ENCODE measurements around the gene CCDC78. TPM values are rescaled to one million over a fixed set of nuclear protein-coding genes. Genes with fewer than 3 reads are reported as not detected.
"Not testable (repeated sequence)": the region's sequence is repeated elsewhere in the genome, so short reads cannot be mapped to it uniquely, and the experiment has no call there.

CCDC78 gene
- polyA plus RNA-seq, 2 donors: 0.28 to 0.86 TPM

GRCh38 chr16:714079-714478 is 12.2 kb downstream of the CCDC78 start:
- Histone ChIP-seq H3K27ac (ENCODE audit: low read depth in 2 of 2, low read length in 1 of 2) (no peak overlapping the region), H3K4me1 (ENCODE audit: control insufficient read depth in 2 of 2, insufficient read depth in 2 of 2, low read length in 1 of 2) (peaks cover 3 to 26% of the 10 kb centered on the region in 2 donors), H3K27me3 (ENCODE audit: control insufficient read depth in 1 of 2, insufficient read depth in 2 of 2, low read length in 2 of 2) (peaks cover 0 to 8% of the 10 kb centered on the region in 2 donors), H3K36me3 (ENCODE audit: control insufficient read depth in 2 of 2, insufficient read depth in 2 of 2, low read length in 1 of 2) (no peaks in the 10 kb centered on the region), H3K4me3 (ENCODE audit: low read depth in 1 of 2, low read length in 2 of 2) (no peak overlapping the region), H3K9me3 (ENCODE audit: control insufficient read depth in 2 of 2, insufficient read depth in 1 of 2, low read depth in 1 of 2, low read length in 1 of 2) (no peaks in the 10 kb centered on the region)
- WGBS, 2 donors: 55 to 61% methylated on average over 11 of the region's 11 CpGs

DNA sequence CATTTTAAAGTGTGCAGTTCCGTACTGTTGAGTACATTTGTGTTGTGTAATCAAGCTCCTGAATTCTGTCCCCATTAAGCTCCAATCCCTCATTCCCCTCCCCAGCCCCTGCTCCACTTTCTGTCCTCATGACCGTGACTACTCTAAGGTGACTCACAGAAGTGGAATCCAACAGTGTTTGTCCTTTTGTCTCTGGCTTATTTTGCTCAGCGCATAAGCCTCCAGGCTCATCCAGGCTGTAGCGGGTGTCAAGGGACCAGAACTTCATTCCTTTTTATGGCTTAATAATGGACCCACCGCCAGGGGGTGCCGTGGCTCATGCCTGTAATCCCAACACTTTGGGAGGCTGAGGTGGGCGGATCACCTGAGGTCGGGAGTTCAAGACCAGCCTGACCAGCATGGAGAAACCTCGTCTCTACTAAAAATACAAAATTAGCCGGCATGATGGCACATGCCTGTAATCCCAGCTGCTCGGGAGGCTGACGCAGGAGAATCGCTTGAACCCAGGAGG is 13.4 kb downstream of the CCDC78 start:
- H3K9me3 ChIP-seq (ENCODE audit: control insufficient read depth in 2 of 2, insufficient read depth in 1 of 2, low read depth in 1 of 2, low read length in 1 of 2); H3K27me3 ChIP-seq (ENCODE audit: control insufficient read depth in 1 of 2, insufficient read depth in 2 of 2, low read length in 2 of 2): not testable (repeated sequence)
- WGBS, 2 donors: 30% methylated on average over 13 of the region's 13 CpGs

DNA sequence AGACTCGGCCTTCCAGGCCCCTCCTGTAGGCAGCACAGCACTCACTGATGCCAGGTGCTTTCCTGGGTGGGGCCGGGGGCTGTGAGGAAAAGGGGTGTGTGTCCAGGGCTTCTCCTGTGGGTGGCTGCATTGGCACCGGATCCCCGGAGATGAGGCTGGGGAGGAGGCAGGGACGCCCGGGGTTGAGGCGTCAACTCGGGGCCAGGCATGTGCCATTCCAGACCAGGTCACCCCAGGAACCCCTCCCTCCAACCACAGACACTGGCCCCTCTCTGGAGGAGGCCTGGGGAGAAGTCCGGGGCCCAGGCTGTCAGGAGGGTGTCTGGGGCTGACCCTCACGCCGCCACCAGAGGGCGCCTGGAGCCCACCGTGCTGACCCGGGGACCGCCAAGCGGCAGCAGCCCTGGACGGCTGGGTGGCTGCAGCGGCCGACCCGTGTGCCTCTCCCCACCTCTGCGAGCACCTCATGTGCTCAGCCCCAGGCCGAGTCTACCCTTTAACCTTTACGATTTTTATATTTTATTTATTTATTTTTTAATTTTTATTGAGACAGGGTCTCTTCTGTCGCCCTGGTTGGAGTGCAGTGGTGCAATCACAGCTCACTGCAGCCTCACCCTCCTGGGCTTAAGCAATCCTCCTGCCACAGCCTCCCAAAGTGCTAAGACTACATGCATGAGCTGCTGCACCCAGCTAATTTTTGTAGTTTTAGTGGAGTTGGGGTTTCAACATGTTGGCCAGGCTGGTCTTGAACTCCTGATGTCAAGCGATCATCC is 14.5 kb downstream of the CCDC78 start:
- Histone ChIP-seq H3K9me3 (ENCODE audit: control insufficient read depth in 2 of 2, insufficient read depth in 1 of 2, low read depth in 1 of 2, low read length in 1 of 2) (no peaks in the 10 kb centered on the region), H3K4me3 (ENCODE audit: low read depth in 1 of 2, low read length in 2 of 2) (no peak overlapping the region), H3K4me1 (ENCODE audit: control insufficient read depth in 2 of 2, insufficient read depth in 2 of 2, low read length in 1 of 2) (peaks cover 9 to 30% of the 10 kb centered on the region in 2 donors), H3K27me3 (ENCODE audit: control insufficient read depth in 1 of 2, insufficient read depth in 2 of 2, low read length in 2 of 2) (peaks cover 0 to 11% of the 10 kb centered on the region in 2 donors), H3K27ac (ENCODE audit: low read depth in 2 of 2, low read length in 1 of 2) (no peak overlapping the region), H3K36me3 (ENCODE audit: control insufficient read depth in 2 of 2, insufficient read depth in 2 of 2, low read length in 1 of 2) (no peaks in the 10 kb centered on the region)
- WGBS, 2 donors: 8 to 9% methylated on average over 25 of the region's 25 CpGs

More for the DNA sequence above, 13.4 kb downstream of the CCDC78 start:
- not testable (repeated sequence) for H3K4me3 ChIP-seq (ENCODE audit: low read depth in 1 of 2, low read length in 2 of 2); H3K36me3 ChIP-seq (ENCODE audit: control insufficient read depth in 2 of 2, insufficient read depth in 2 of 2, low read length in 1 of 2); H3K27ac ChIP-seq (ENCODE audit: low read depth in 2 of 2, low read length in 1 of 2)
- peaks cover 6 to 31% of the 10 kb centered on the region in 2 donors for H3K4me1 ChIP-seq (ENCODE audit: control insufficient read depth in 2 of 2, insufficient read depth in 2 of 2, low read length in 1 of 2)

DNA sequence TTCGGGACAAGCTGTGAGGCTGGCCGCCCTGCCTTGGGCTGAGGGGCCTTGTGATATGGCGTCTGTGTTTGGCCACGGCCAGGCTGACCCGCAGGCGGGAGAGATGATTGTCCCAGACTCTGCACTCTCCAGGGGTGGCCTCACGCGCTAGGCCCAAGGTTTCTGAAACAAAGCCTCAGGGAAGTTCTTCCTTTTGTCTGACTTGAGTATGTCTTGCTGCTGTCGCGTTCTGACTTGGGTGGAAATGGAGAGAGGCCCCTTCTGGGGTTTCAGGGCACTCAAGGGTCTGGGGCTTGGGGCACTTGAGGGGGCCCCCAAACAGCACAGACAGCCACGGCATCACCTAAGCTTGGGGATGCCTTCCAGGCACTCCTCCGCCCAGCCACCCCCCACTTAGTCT is 15.2 kb downstream of the CCDC78 start:
- H3K36me3 ChIP-seq (ENCODE audit: control insufficient read depth in 2 of 2, insufficient read depth in 2 of 2, low read length in 1 of 2): no peaks in the 10 kb centered on the region
- H3K4me3 ChIP-seq (ENCODE audit: low read depth in 1 of 2, low read length in 2 of 2): no peak overlapping the region
- 53 to 72% methylated on average over 12 of the region's 12 CpGs for WGBS, 2 donors
- H3K27me3 ChIP-seq (ENCODE audit: control insufficient read depth in 1 of 2, insufficient read depth in 2 of 2, low read length in 2 of 2): peaks cover 0 to 11% of the 10 kb centered on the region in 2 donors
- peaks cover 10 to 29% of the 10 kb centered on the region in 2 donors for H3K4me1 ChIP-seq (ENCODE audit: control insufficient read depth in 2 of 2, insufficient read depth in 2 of 2, low read length in 1 of 2)
- H3K9me3 ChIP-seq (ENCODE audit: control insufficient read depth in 2 of 2, insufficient read depth in 1 of 2, low read depth in 1 of 2, low read length in 1 of 2): no peaks in the 10 kb centered on the region
- no peak overlapping the region for H3K27ac ChIP-seq (ENCODE audit: low read depth in 2 of 2, low read length in 1 of 2)

DNA sequence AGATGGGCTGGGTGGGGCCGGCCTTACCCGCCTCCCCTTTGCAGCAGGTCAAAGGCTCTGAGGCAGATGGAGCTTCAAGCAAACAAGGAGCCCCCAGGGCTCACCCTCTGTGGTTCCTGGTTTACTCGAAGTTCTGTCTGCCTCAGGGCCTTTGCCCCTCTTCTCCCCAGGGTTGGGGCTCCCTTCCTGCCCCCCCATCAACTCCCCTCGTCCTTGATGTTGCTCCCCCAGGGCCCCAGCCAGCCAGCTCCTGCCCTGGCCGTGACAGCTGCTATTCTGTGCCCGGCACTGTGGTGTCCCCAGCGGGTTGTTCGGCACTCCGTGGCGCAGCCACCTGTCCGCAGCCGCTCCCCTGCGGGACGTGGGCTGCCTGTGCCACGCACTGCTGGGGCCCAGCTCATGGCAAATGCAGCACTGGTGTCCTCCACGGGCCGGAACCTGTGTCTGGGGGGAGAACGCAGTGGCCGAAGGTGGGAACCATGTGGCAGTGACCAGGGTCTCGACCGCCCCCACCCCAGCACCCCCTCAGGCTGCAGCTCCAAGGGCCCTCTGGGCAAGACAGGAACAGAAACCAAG is 15.7 kb downstream of the CCDC78 start:
- 58% methylated on average over 21 of the region's 21 CpGs for WGBS, 2 donors
- Histone ChIP-seq H3K27ac (ENCODE audit: low read depth in 2 of 2, low read length in 1 of 2) (no peak overlapping the region), H3K9me3 (ENCODE audit: control insufficient read depth in 2 of 2, insufficient read depth in 1 of 2, low read depth in 1 of 2, low read length in 1 of 2) (no peaks in the 10 kb centered on the region), H3K4me3 (ENCODE audit: low read depth in 1 of 2, low read length in 2 of 2) (no peak overlapping the region), H3K4me1 (ENCODE audit: control insufficient read depth in 2 of 2, insufficient read depth in 2 of 2, low read length in 1 of 2) (peaks cover 10 to 25% of the 10 kb centered on the region in 2 donors), H3K36me3 (ENCODE audit: control insufficient read depth in 2 of 2, insufficient read depth in 2 of 2, low read length in 1 of 2) (no peaks in the 10 kb centered on the region), H3K27me3 (ENCODE audit: control insufficient read depth in 1 of 2, insufficient read depth in 2 of 2, low read length in 2 of 2) (peaks cover 0 to 11% of the 10 kb centered on the region in 2 donors)

DNA sequence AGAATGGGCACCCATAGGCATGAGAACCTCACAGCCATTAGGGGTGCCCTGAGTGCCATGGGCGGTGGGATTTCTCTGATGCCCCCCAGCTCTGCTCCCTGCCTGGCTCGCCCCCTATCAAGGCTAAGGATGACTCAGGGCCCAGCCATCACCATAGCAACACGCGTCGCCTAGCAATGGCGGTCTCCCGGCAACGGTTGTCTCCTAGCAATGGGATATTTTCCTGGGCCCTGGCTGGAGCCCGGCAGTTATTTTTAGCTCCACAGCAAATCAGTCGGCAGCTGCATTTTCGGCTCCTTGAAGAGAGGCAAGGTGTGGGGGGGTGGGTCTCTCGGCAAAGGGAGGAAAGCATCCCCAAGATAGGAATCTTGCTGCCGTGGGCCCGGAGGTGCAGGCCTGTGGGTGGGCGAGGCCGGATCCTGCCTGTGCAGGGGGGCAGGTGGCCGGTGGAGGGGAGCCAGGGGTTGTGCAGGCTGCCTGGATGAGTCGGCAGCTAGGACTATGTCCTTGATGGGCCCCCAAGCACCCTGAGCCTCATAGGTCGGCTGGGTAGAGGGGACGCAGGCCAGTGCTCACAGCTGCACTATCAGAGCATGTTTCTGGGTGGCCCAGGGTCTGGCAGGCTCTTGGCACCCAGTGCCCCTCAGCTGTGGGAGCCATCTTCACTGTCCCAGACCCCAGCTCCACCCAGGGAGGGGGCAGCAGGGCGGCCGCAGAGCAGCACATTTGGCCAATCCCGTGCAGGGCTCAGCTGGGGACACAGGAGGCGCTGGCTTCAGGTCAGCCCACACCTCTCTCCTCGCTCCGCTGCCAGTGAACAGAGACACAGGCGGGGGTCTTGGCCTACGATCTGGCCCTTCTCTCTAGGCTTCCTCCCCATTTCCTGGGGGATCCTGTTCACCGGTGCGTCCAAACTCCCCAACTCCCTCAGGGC is 16.4 kb downstream of the CCDC78 start:
- Histone ChIP-seq H3K27me3 (ENCODE audit: control insufficient read depth in 1 of 2, insufficient read depth in 2 of 2, low read length in 2 of 2) (peaks cover 0 to 15% of the 10 kb centered on the region in 2 donors), H3K9me3 (ENCODE audit: control insufficient read depth in 2 of 2, insufficient read depth in 1 of 2, low read depth in 1 of 2, low read length in 1 of 2) (no peaks in the 10 kb centered on the region), H3K4me1 (ENCODE audit: control insufficient read depth in 2 of 2, insufficient read depth in 2 of 2, low read length in 1 of 2) (peaks cover 10 to 22% of the 10 kb centered on the region in 2 donors), H3K4me3 (ENCODE audit: low read depth in 1 of 2, low read length in 2 of 2) (no peak overlapping the region), H3K36me3 (ENCODE audit: control insufficient read depth in 2 of 2, insufficient read depth in 2 of 2, low read length in 1 of 2) (no peaks in the 10 kb centered on the region), H3K27ac (ENCODE audit: low read depth in 2 of 2, low read length in 1 of 2) (no peak overlapping the region)
- WGBS, 2 donors: 18 to 19% methylated on average over 30 of the region's 30 CpGs

GRCh38 chr16:708959-709358 is 17.3 kb downstream of the CCDC78 start:
- H3K4me1 ChIP-seq (ENCODE audit: control insufficient read depth in 2 of 2, insufficient read depth in 2 of 2, low read length in 1 of 2): peaks cover 10 to 18% of the 10 kb centered on the region in 2 donors
- H3K9me3 ChIP-seq (ENCODE audit: control insufficient read depth in 2 of 2, insufficient read depth in 1 of 2, low read depth in 1 of 2, low read length in 1 of 2): no peaks in the 10 kb centered on the region
- H3K27me3 ChIP-seq (ENCODE audit: control insufficient read depth in 1 of 2, insufficient read depth in 2 of 2, low read length in 2 of 2): peaks cover 0 to 23% of the 10 kb centered on the region in 2 donors
- no peak overlapping the region for H3K4me3 ChIP-seq (ENCODE audit: low read depth in 1 of 2, low read length in 2 of 2)
- H3K36me3 ChIP-seq (ENCODE audit: control insufficient read depth in 2 of 2, insufficient read depth in 2 of 2, low read length in 1 of 2): no peaks in the 10 kb centered on the region
- 58 to 80% methylated on average over 4 of the region's 4 CpGs for WGBS, 2 donors
- no peak overlapping the region for H3K27ac ChIP-seq (ENCODE audit: low read depth in 2 of 2, low read length in 1 of 2)

GRCh38 chr16:708019-708418 is 18.2 kb downstream of the CCDC78 start:
- Histone ChIP-seq H3K4me1 (ENCODE audit: control insufficient read depth in 2 of 2, insufficient read depth in 2 of 2, low read length in 1 of 2) (peaks cover 10 to 18% of the 10 kb centered on the region in 2 donors), H3K4me3 (ENCODE audit: low read depth in 1 of 2, low read length in 2 of 2) (no peak overlapping the region)
- 42 to 60% methylated on average over 3 of the region's 3 CpGs for WGBS, 2 donors

DNA sequence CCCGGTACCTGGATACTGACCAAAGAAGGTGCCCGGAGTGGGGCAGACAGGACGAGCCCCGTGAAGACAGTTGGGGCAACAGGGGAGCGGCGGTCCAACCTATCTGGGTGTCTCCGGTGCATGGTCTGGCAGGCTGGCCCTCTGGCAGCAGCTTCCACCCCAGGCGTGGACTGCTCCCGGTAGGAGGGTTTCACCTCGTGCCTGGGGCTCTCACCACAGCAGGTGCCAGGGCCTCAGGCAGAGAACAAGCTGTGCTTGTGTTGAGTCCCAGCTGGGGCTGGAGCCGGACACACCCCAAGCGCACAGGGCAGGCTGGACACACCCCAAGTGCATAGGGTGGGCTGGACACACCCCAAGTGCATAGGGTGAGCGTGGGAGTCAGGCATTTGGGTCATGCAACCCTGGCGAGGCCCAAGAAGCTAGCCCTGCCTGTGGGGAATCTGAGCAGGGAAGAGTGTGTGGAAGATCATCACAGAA is 19.1 kb downstream of the CCDC78 start:
- H3K4me1 ChIP-seq (ENCODE audit: control insufficient read depth in 2 of 2, insufficient read depth in 2 of 2, low read length in 1 of 2): peaks cover 10 to 18% of the 10 kb centered on the region in 2 donors
- H3K4me3 ChIP-seq (ENCODE audit: low read depth in 1 of 2, low read length in 2 of 2): no peak overlapping the region
- no peaks in the 10 kb centered on the region for H3K36me3 ChIP-seq (ENCODE audit: control insufficient read depth in 2 of 2, insufficient read depth in 2 of 2, low read length in 1 of 2)
- peaks cover 0 to 31% of the 10 kb centered on the region in 2 donors for H3K27me3 ChIP-seq (ENCODE audit: control insufficient read depth in 1 of 2, insufficient read depth in 2 of 2, low read length in 2 of 2)
- WGBS, 2 donors: 25 to 29% methylated on average over 12 to 14 of the region's 14 CpGs
- H3K9me3 ChIP-seq (ENCODE audit: control insufficient read depth in 2 of 2, insufficient read depth in 1 of 2, low read depth in 1 of 2, low read length in 1 of 2): no peaks in the 10 kb centered on the region
- H3K27ac ChIP-seq (ENCODE audit: low read depth in 2 of 2, low read length in 1 of 2): no peak overlapping the region

More at GRCh38 chr16:708019-708418, 18.2 kb downstream of the CCDC78 start:
- Histone ChIP-seq H3K9me3 (ENCODE audit: control insufficient read depth in 2 of 2, insufficient read depth in 1 of 2, low read depth in 1 of 2, low read length in 1 of 2) (no peaks in the 10 kb centered on the region), H3K27me3 (ENCODE audit: control insufficient read depth in 1 of 2, insufficient read depth in 2 of 2, low read length in 2 of 2) (peaks cover 0 to 27% of the 10 kb centered on the region in 2 donors), H3K27ac (ENCODE audit: low read depth in 2 of 2, low read length in 1 of 2) (no peak overlapping the region), H3K36me3 (ENCODE audit: control insufficient read depth in 2 of 2, insufficient read depth in 2 of 2, low read length in 1 of 2) (no peaks in the 10 kb centered on the region)

Data from esophagus (tissue), 2 donors.